Renal cortex interstitium (tissue), 11 donors: ENCODE data around the gene RCOR2. TPM values are rescaled to one million over a fixed set of nuclear protein-coding genes. Genes with fewer than 3 reads are reported as not detected.
"Not testable (repeated sequence)": the region's sequence is repeated elsewhere in the genome, so short reads cannot be mapped to it uniquely, and the experiment has no call there.

ENCODE experiments used
- DNase-seq, 11 donors: peaks; one replicate each; pipeline ENCODE4 v3.0.0-alpha.2; 2013; ENCODE audit warnings: low read depth in 9 of 11, low spot score in 4 of 11; ENCODE audit errors: extremely low read depth in 1 of 11
- polyA plus RNA-seq, 3 donors: library from polyadenylated mRNA; unstranded; fragments of 120-200 nt; gene quantifications; one replicate each; pipeline ENCODE4 v1.2.1, GENCODE V29; 2013; ENCODE audit not compliant: insufficient read length in 3 of 3

The RCOR2 gene
- polyA plus RNA-seq, 3 donors = 11.0 to 15.6 (median 12.8) TPM

DNA sequence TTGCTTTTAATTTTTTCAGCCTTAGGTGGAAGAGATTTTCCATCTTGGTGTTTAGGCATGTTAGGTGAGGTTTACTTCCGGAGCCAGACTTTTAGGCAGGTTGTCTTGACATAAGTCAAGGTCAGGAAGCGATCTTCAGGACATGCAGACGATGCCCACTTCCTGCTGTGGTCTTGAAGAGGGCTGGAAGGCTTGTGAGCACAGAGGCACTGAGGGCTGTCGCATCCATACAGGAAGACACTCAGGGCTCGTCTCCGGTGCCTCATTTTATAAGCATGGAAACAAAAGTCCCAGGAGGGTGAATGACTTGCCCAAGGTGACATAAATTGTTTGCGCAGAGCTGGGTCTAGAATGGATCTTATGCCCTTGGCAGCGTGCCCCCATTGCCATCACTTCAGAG, 47.3 kb downstream of the RCOR2 start:
- no peak for DNase-seq

DNA sequence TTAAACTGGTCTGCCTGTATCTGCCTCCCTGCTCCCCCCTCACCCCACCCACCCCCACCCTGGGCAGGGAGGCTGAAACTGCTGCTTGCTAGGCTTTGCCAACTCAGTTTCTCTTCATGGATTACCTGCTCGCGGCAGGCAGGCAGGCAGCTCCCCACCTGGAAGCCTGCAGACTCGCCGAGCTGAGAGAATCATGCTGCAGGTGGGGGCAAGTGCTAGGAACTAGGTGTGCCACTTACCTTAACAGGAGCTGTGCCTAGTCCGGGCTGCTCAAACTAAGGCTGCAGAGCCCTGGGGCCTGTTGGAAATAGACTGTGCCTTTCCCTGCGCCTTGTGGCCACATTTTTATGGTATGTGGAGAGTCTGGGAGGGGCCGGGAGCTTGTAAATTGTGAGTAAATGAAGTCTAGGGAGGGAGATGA, 47.8 kb downstream of the RCOR2 start:
- DNase-seq = no peak

GRCh38 chr11:63868399-63869064, 48.4 kb downstream of the RCOR2 start:
- DNase-seq = no peak

- DNase-seq = no peak
These were observed 49.5 kb downstream of the RCOR2 start for GRCh38 chr11:63867511-63867910.

DNA sequence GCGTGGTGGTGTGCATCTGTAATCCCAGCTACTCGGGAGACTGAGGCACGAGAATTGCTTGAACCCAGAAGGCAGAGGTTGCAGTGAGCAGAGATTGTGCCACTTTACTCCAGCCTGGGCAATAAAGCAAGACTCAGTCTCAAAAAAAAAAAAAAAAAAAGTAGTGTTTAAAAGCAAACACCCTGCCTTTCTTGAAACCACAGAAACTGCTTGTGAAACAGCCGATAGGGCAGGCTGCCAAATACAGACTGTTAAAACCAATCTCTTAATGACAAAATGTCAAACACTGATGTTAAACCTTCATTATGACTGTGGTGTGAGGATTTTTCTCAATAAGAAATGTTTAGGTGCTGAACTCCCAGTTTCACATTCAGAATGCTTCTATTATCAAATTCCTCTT, 50.8 kb downstream of the RCOR2 start:
- no peak for DNase-seq

GRCh38 chr11:63863620-63864019, 53.3 kb downstream of the RCOR2 start:
- DNase-seq = not testable (repeated sequence)

GRCh38 chr11:63862923-63863322, 54.0 kb downstream of the RCOR2 start:
- no peak for DNase-seq

Other genes starting within 250 kb of the RCOR2 start
- 10 to 100 TPM; 16.9 to 17.8 (median 17.5) TPM for gene ATL3, start 245.8 kb downstream of the RCOR2 start, polyA plus RNA-seq
- gene RTN3, start 235.7 kb downstream of the RCOR2 start, polyA plus RNA-seq = 100 to 1,000 TPM; 156 to 180 (median 173) TPM
- 10 to 100 TPM; 42.8 to 50.5 (median 45.3) TPM for gene ZFTA, start 148.4 kb downstream of the RCOR2 start, polyA plus RNA-seq
- 10 to 100 TPM; 26.4 to 39.7 (median 32.1) TPM for gene SPINDOC, start 103.7 kb downstream of the RCOR2 start, polyA plus RNA-seq
- gene MARK2, start 78.1 kb downstream of the RCOR2 start, polyA plus RNA-seq = 10 to 100 TPM; 35.6 to 39.9 (median 36.0) TPM
- 10 to 100 TPM; 32.0 to 43.8 (median 32.0) TPM for gene NAA40, start 21.8 kb upstream of the RCOR2 start, polyA plus RNA-seq
- 100 to 1,000 TPM; 190 to 308 (median 280) TPM for gene COX8A, start 57.5 kb upstream of the RCOR2 start, polyA plus RNA-seq
- 100 to 1,000 TPM in 2 of 3 donors, 10 to 100 TPM in 1; 95.6 to 109 (median 106) TPM for gene OTUB1, start 69.3 kb upstream of the RCOR2 start, polyA plus RNA-seq
- 1 to 10 TPM; 2.2 to 3.3 (median 3.2) TPM for gene FLRT1, start 118.8 kb upstream of the RCOR2 start, polyA plus RNA-seq
- 10 to 100 TPM; 13.4 to 19.5 (median 17.8) TPM for gene MACROD1, start 248.9 kb upstream of the RCOR2 start, polyA plus RNA-seq